ENCODE data around the gene FPR1.

FPR1 gene

GRCh38 chr19:51751655-51752054, at the start of gene FPR1:
Gene FPR1 (minus strand): TSS chr19:51751878. CDS start chr19:51746994, 4,884 bp downstream.
- no peak for DNase-seq (ENCODE audit: low read depth in 1 of 2, low spot score in 1 of 2)

GRCh38 chr19:51800473-51801244, 49.0 kb upstream of the FPR1 start:
- no peak for DNase-seq (ENCODE audit: low read depth in 1 of 2, low spot score in 1 of 2)

GRCh38 chr19:51799774-51800472, 48.2 kb upstream of the FPR1 start:
- no peak for DNase-seq (ENCODE audit: low read depth in 1 of 2, low spot score in 1 of 2)

GRCh38 chr19:51799034-51799773, 47.5 kb upstream of the FPR1 start:
- DNase-seq (ENCODE audit: low read depth in 1 of 2, low spot score in 1 of 2): no peak

GRCh38 chr19:51798062-51798461, 46.4 kb upstream of the FPR1 start:
- no peak for DNase-seq (ENCODE audit: low read depth in 1 of 2, low spot score in 1 of 2)

GRCh38 chr19:51797480-51797879, 45.8 kb upstream of the FPR1 start:
- DNase-seq (ENCODE audit: low read depth in 1 of 2, low spot score in 1 of 2): no peak

- no peak for DNase-seq (ENCODE audit: low read depth in 1 of 2, low spot score in 1 of 2)
Measured at GRCh38 chr19:51796195-51796679, 44.6 kb upstream of the FPR1 start.

- no peak for DNase-seq (ENCODE audit: low read depth in 1 of 2, low spot score in 1 of 2)
Measured at GRCh38 chr19:51794885-51795490, 43.3 kb upstream of the FPR1 start, which contains the start of gene FPR3. Gene FPR3 (plus strand): TSS chr19:51795157. CDS start chr19:51823749, 28,592 bp downstream.

- no peak for DNase-seq (ENCODE audit: low read depth in 1 of 2, low spot score in 1 of 2)
Measured at GRCh38 chr19:51793994-51794393, 42.3 kb upstream of the FPR1 start.

- DNase-seq (ENCODE audit: low read depth in 1 of 2, low spot score in 1 of 2): no peak
Measured at GRCh38 chr19:51792932-51793331, 41.3 kb upstream of the FPR1 start.

- DNase-seq (ENCODE audit: low read depth in 1 of 2, low spot score in 1 of 2): no peak
Measured at GRCh38 chr19:51789061-51789795, 37.5 kb upstream of the FPR1 start.

GRCh38 chr19:51788029-51788428, 36.4 kb upstream of the FPR1 start:
- no peak for DNase-seq (ENCODE audit: low read depth in 1 of 2, low spot score in 1 of 2)

- no peak for DNase-seq (ENCODE audit: low read depth in 1 of 2, low spot score in 1 of 2)
Measured at GRCh38 chr19:51786646-51787494, 35.2 kb upstream of the FPR1 start.

GRCh38 chr19:51784922-51785690, 33.4 kb upstream of the FPR1 start:
- peak; percentile 5 to 59 for DNase-seq (ENCODE audit: low read depth in 1 of 2, low spot score in 1 of 2)

- DNase-seq (ENCODE audit: low read depth in 1 of 2, low spot score in 1 of 2): no peak
Measured at GRCh38 chr19:51784109-51784785, 32.6 kb upstream of the FPR1 start.

- DNase-seq (ENCODE audit: low read depth in 1 of 2, low spot score in 1 of 2): no peak
Measured at GRCh38 chr19:51783372-51783771, 31.7 kb upstream of the FPR1 start.

GRCh38 chr19:51781999-51782398, 30.3 kb upstream of the FPR1 start:
- no peak for DNase-seq (ENCODE audit: low read depth in 1 of 2, low spot score in 1 of 2)

GRCh38 chr19:51780270-51780669, 28.6 kb upstream of the FPR1 start:
- no peak for DNase-seq (ENCODE audit: low read depth in 1 of 2, low spot score in 1 of 2)
